Keratinocyte (primary cell): ENCODE results near the gene TMEM38A. TPM values are rescaled to one million over a fixed set of nuclear protein-coding genes. Genes with fewer than 3 reads are reported as not detected.
"Not testable (repeated sequence)": the region's sequence is repeated elsewhere in the genome, so short reads cannot be mapped to it uniquely, and the experiment has no call there.

Source experiments
- DNase-seq: peaks from one replicate; pipeline ENCODE4 v3.0.0-alpha.2; 2011; ENCODE audit warnings: low read depth, missing footprints, low spot score
- FAIRE-seq: peaks from 2 replicates; lab custom pipeline; 2011; peaks lifted over from hg19 to GRCh38; lab: Jason Lieb, UNC
- H2AFZ ChIP-seq: 2 replicates; pipeline ENCODE4 v1.6.0; 2012; ENCODE audit warnings: low read length, control low read depth, inconsistent platforms; ENCODE audit not compliant: control insufficient read depth
- H3K27ac ChIP-seq: 2 replicates; pipeline ENCODE4 v1.5.1; 2011; ENCODE audit warnings: low read length; ENCODE audit not compliant: control insufficient read depth, insufficient read depth
- H3K27me3 ChIP-seq: 3 replicates; pipeline ENCODE4 v1.6.0; 2011; ENCODE audit warnings: low read length; ENCODE audit not compliant: control insufficient read depth, insufficient read depth; ENCODE audit errors: extremely low read depth
- H3K36me3 ChIP-seq, 2 experiments: 2 replicates in 1 of 2; 3 replicates in 1 of 2; pipeline ENCODE4 v1.5.1; 2011; ENCODE audit warnings: low read length in 2 of 2, mild to moderate bottlenecking in 1 of 2; ENCODE audit not compliant: control insufficient read depth in 2 of 2, insufficient read depth in 2 of 2; ENCODE audit errors: extremely low read depth in 1 of 2
- H3K4me1 ChIP-seq: 3 replicates; pipeline ENCODE4 v1.5.1; 2011; ENCODE audit warnings: low read length; ENCODE audit not compliant: control insufficient read depth, insufficient read depth; ENCODE audit errors: extremely low read depth
- H3K4me2 ChIP-seq: 3 replicates; pipeline ENCODE4 v1.6.0; 2011; ENCODE audit warnings: low read depth, low read length; ENCODE audit not compliant: control insufficient read depth, insufficient read depth; ENCODE audit errors: extremely low read depth
- H3K4me3 ChIP-seq, 3 experiments: fragments of 200-600 bp in 1 of 3; sonication (generic) in 1 of 3; 2 replicates in 2 of 3; 3 replicates in 1 of 3; pipeline ENCODE4 v1.5.1; 2011 to 2016; ENCODE audit warnings: low read length in 3 of 3, mild to moderate bottlenecking in 3 of 3, control low read depth in 2 of 3, inconsistent platforms in 1 of 3, low read depth in 1 of 3, mixed read lengths in 1 of 3, mixed run types in 1 of 3, moderate library complexity in 1 of 3; ENCODE audit not compliant: control insufficient read depth in 2 of 3, insufficient read depth in 2 of 3; ENCODE audit errors: extremely low read depth in 1 of 3
- H3K79me2 ChIP-seq: 2 replicates; pipeline ENCODE4 v1.6.0; 2012; ENCODE audit warnings: low read length; ENCODE audit not compliant: control insufficient read depth, insufficient read depth
- H3K9ac ChIP-seq: 3 replicates; pipeline ENCODE4 v1.6.0; 2011; ENCODE audit warnings: low read length; ENCODE audit not compliant: control insufficient read depth, insufficient read depth; ENCODE audit errors: extremely low read depth
- H3K9me1 ChIP-seq: 3 replicates; pipeline ENCODE4 v1.6.0; 2011; ENCODE audit warnings: low read length; ENCODE audit not compliant: control insufficient read depth, insufficient read depth; ENCODE audit errors: extremely low read depth
- H3K9me3 ChIP-seq: 2 replicates; pipeline ENCODE4 v1.5.1; 2012; ENCODE audit warnings: low read depth, low read length; ENCODE audit not compliant: control insufficient read depth
- H4K20me1 ChIP-seq: 3 replicates; pipeline ENCODE4 v1.6.0; 2011; ENCODE audit warnings: low read length; ENCODE audit not compliant: control insufficient read depth, insufficient read depth; ENCODE audit errors: extremely low read depth
- CTCF ChIP-seq, 3 experiments: IDR thresholded peaks in 1 of 3; conservative IDR thresholded peaks in 1 of 3; optimal IDR thresholded peaks in 1 of 3; 2 replicates in 2 of 3; 3 replicates in 1 of 3; pipeline versions ENCODE3 to v1.5.1; 2011; ENCODE audit warnings: low read length in 3 of 3, mild to moderate bottlenecking in 3 of 3, moderate library complexity in 2 of 3, control low read depth in 1 of 3, inconsistent platforms in 1 of 3; ENCODE audit not compliant: insufficient read depth in 2 of 3; ENCODE audit errors: extremely low read depth in 1 of 3
- EZH2 ChIP-seq: IDR thresholded peaks from one replicate; pipeline ENCODE4 v1.6.1; 2012; ENCODE audit warnings: inconsistent platforms, mild to moderate bottlenecking, low read length, moderate library complexity
- dilution Hi-C: fragments of 300-500 bp; cut with MboI; formaldehyde crosslinking; loops from one replicate; pipeline ENCODE4 v1.7.0; 2020; ENCODE audit warnings: low sequenced_read_pairs; ENCODE audit not compliant: extremely low pct_ligation_motif_present
- polyA plus RNA-seq, 5 experiments: library from polyadenylated mRNA; depleted of rRNA in 3 of 5; stranded (reverse) in 3 of 5; stranded (forward) in 1 of 5; unstranded in 1 of 5; fragments of >200 nt; gene quantifications; 1 replicate in 1 of 5; 2 replicates in 3 of 5; 3 replicates in 1 of 5; pipeline versions ENCODE4 v1.2.1 to v1.2.3, GENCODE V29; 2011 to 2012; ENCODE audit warnings: missing spikeins in 2 of 5, low read depth in 1 of 5, low replicate concordance in 1 of 5

TMEM38A gene
- polyA plus RNA-seq, 1 donor (not counting 4 experiments of a cell fraction or from before 2014, with no cell fraction given) = 2.5 TPM

DNA sequence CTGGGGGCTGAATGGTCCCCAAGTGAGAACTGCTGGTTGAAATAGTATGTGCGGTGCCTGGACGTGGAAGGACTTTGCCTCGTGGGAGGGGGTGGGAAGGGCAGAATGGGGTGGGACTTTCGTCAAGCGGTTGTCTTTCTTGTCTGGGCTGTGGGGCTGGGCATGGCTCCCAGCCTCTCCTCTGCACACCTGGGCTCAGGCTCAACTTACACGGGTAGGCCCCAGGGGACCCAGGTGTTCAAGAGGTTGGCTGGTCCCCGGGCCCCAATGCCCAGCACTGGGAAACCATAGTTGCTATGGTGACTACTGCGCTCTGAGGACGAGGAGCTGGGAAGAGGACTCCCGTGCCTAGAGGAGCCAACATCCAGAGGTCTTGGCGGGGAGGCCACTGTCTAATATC is 66.0 kb downstream of the TMEM38A start:
- no peak overlapping the region for H3K27ac ChIP-seq
- H3K9me3 ChIP-seq = peaks cover 4% of the 10 kb centered on the region
- H3K9ac ChIP-seq = no peak overlapping the region
- no peak overlapping the region for H2AFZ ChIP-seq
- H3K79me2 ChIP-seq = no peaks in the 10 kb centered on the region
- H3K9me1 ChIP-seq = no peaks in the 10 kb centered on the region
- no peak for DNase-seq
- no peak overlapping the region for H3K4me2 ChIP-seq
- no peak overlapping the region for H3K4me3 ChIP-seq
- dilution Hi-C loops = no loop called here
- H3K27me3 ChIP-seq = no peaks in the 10 kb centered on the region
- H4K20me1 ChIP-seq = no peaks in the 10 kb centered on the region
- no peaks in the 10 kb centered on the region for H3K36me3 ChIP-seq
- no peak for TF ChIP-seq EZH2
- no peak for TF ChIP-seq CTCF (optimal IDR thresholded peaks at IDR 0.05 in 1 of 3, IDR thresholded peaks at IDR 0.05 in 1 of 3, conservative IDR thresholded peaks at IDR 0.05 in 1 of 3; ENCODE audit: extremely low read depth in 1 of 3, insufficient read depth in 2 of 3, low read length in 3 of 3)
- FAIRE-seq = no peak
- no peaks in the 10 kb centered on the region for H3K4me1 ChIP-seq

- DNase-seq, dilution Hi-C loops, H3K27me3 ChIP-seq, H3K9ac ChIP-seq, H4K20me1 ChIP-seq, H3K9me1 ChIP-seq, H3K4me3 ChIP-seq, H3K79me2 ChIP-seq, FAIRE-seq, H3K9me3 ChIP-seq, H3K4me2 ChIP-seq, H3K27ac ChIP-seq, H2AFZ ChIP-seq, H3K36me3 ChIP-seq: not testable (repeated sequence)
- peaks cover 13% of the 10 kb centered on the region for H3K4me1 ChIP-seq
Measured at GRCh38 chr19:16735650-16736266, 74.8 kb downstream of the TMEM38A start.

GRCh38 chr19:16736709-16737108 is 75.8 kb downstream of the TMEM38A start:
- Histone ChIP-seq H3K27me3 (no peaks in the 10 kb centered on the region), H3K9me1 (no peaks in the 10 kb centered on the region), H3K4me3 (no peak overlapping the region), H3K27ac (no peak overlapping the region), H3K9me3 (no peaks in the 10 kb centered on the region), H3K79me2 (no peaks in the 10 kb centered on the region), H3K36me3 (no peaks in the 10 kb centered on the region), H3K9ac (no peak overlapping the region), H3K4me1 (peaks cover 13% of the 10 kb centered on the region), H2AFZ (no peak overlapping the region), H4K20me1 (no peaks in the 10 kb centered on the region), H3K4me2 (no peak overlapping the region)
- FAIRE-seq (no peak), DNase-seq (no peak)
- dilution Hi-C loops = no loop called here
- TF ChIP-seq EZH2 (no peak), CTCF (optimal IDR thresholded peaks at IDR 0.05 in 1 of 3, IDR thresholded peaks at IDR 0.05 in 1 of 3, conservative IDR thresholded peaks at IDR 0.05 in 1 of 3; ENCODE audit: extremely low read depth in 1 of 3, insufficient read depth in 2 of 3, low read length in 3 of 3) (no peak)
